ENCODE results near the gene CIC.

The CIC gene

GRCh38 chr19:42246143-42246921 lies 22.7 kb upstream of the CIC start:
- Mint-ChIP-seq H3K36me3 (ENCODE audit: low read depth) (no peaks in the 10 kb centered on the region), H3K4me1 (peaks cover 54% of the 10 kb centered on the region), H3K9me3 (no peaks in the 10 kb centered on the region), H3K27ac (peak overlapping the region; percentile 96), H3K4me3 (no peak overlapping the region), H3K27me3 (ENCODE audit: low read depth, poor library complexity) (peaks cover 7% of the 10 kb centered on the region)
- no peak for TF ChIP-seq CTCF (IDR thresholded peaks at IDR 0.05)
- DNase-seq, result peak; percentile 47

GRCh38 chr19:42246922-42247639 lies 22.0 kb upstream of the CIC start:
- Mint-ChIP-seq H3K4me1 (peaks cover 56% of the 10 kb centered on the region), H3K9me3 (no peaks in the 10 kb centered on the region), H3K27ac (peak overlapping the region; percentile 96), H3K4me3 (no peak overlapping the region), H3K36me3 (ENCODE audit: low read depth) (peaks cover 5% of the 10 kb centered on the region), H3K27me3 (ENCODE audit: low read depth, poor library complexity) (peaks cover 7% of the 10 kb centered on the region)
- no peak for TF ChIP-seq CTCF (IDR thresholded peaks at IDR 0.05)
- DNase-seq, result no peak

GRCh38 chr19:42247640-42248199 lies 21.3 kb upstream of the CIC start:
- no peak overlapping the region for H3K4me3 Mint-ChIP-seq
- DNase-seq, result no peak

GRCh38 chr19:42248270-42249148 lies 20.5 kb upstream of the CIC start:
- DNase-seq, result no peak
- H3K27ac Mint-ChIP-seq, result no peak overlapping the region
- peaks cover 5% of the 10 kb centered on the region for H3K36me3 Mint-ChIP-seq (ENCODE audit: low read depth)
- no peak for TF ChIP-seq CTCF (IDR thresholded peaks at IDR 0.05)
- no peak overlapping the region for H3K4me3 Mint-ChIP-seq
- no peaks in the 10 kb centered on the region for H3K9me3 Mint-ChIP-seq
- H3K27me3 Mint-ChIP-seq (ENCODE audit: low read depth, poor library complexity), result no peaks in the 10 kb centered on the region
- peaks cover 60% of the 10 kb centered on the region for H3K4me1 Mint-ChIP-seq

More at GRCh38 chr19:42247640-42248199, 21.3 kb upstream of the CIC start:
- H3K4me1 Mint-ChIP-seq, result peaks cover 62% of the 10 kb centered on the region
- H3K9me3 Mint-ChIP-seq, result no peaks in the 10 kb centered on the region
- peaks cover 6% of the 10 kb centered on the region for H3K27me3 Mint-ChIP-seq (ENCODE audit: low read depth, poor library complexity)
- TF ChIP-seq CTCF (IDR thresholded peaks at IDR 0.05), result no peak
- no peak overlapping the region for H3K27ac Mint-ChIP-seq
- H3K36me3 Mint-ChIP-seq (ENCODE audit: low read depth), result peaks cover 5% of the 10 kb centered on the region

GRCh38 chr19:42249149-42249750 lies 19.8 kb upstream of the CIC start:
- H3K4me3 Mint-ChIP-seq, result no peak overlapping the region
- peaks cover 5% of the 10 kb centered on the region for H3K36me3 Mint-ChIP-seq (ENCODE audit: low read depth)
- TF ChIP-seq CTCF (IDR thresholded peaks at IDR 0.05), result no peak
- H3K27me3 Mint-ChIP-seq (ENCODE audit: low read depth, poor library complexity), result no peaks in the 10 kb centered on the region
- DNase-seq, result no peak
- H3K27ac Mint-ChIP-seq, result peak overlapping the region; percentile 54
- H3K4me1 Mint-ChIP-seq, result peaks cover 57% of the 10 kb centered on the region
- H3K9me3 Mint-ChIP-seq, result no peaks in the 10 kb centered on the region

Measured in nephron progenitor cell (in vitro differentiated cells).